HepG2 (cell line): ENCODE results near the gene DGAT2. TPM values are rescaled to one million over a fixed set of nuclear protein-coding genes. Genes with fewer than 3 reads are reported as not detected.

Source experiments
- CSRNP1 ChIP-seq: sonication (generic); formaldehyde crosslinking; IDR thresholded peaks from 2 replicates; pipeline ENCODE4 v1.8.1; 2023; ENCODE audit warnings: mild to moderate bottlenecking, missing genetic modification reagents
- CSRNP2 ChIP-seq: sonication (generic); formaldehyde crosslinking; conservative IDR thresholded peaks from 2 replicates; pipeline ENCODE4 v1.8.0; 2022; ENCODE audit warnings: low read depth, missing genetic modification reagents
- EEA1 ChIP-seq: sonication (generic); formaldehyde crosslinking; IDR thresholded peaks from 2 replicates; pipeline ENCODE4 v1.5.1; 2020; ENCODE audit warnings: mild to moderate bottlenecking, missing genetic modification reagents, borderline replicate concordance
- EP300 ChIP-seq, 3 experiments: sonication (generic) in 1 of 3; formaldehyde crosslinking in 1 of 3; IDR thresholded peaks; 2 replicates each; pipeline versions ENCODE4 v1.5.1 to v1.6.1; 2011 to 2020; ENCODE audit warnings: low read depth in 2 of 3, low read length in 2 of 3, borderline replicate concordance in 1 of 3, improper control_type of control experiment in 1 of 3, mild to moderate bottlenecking in 1 of 3, missing genetic modification reagents in 1 of 3, moderate library complexity in 1 of 3
- ERF ChIP-seq: IDR thresholded peaks from 2 replicates; pipeline ENCODE4 v1.6.1; 2018; ENCODE audit warnings: missing biosample characterization, missing genetic modification reagents
- FOXK2 ChIP-seq: fragments of 450-650 bp; IDR thresholded peaks from 2 replicates; pipeline ENCODE4 v1.6.1; 2016
- JUNB ChIP-seq: sonication (generic); formaldehyde crosslinking; IDR thresholded peaks from 2 replicates; pipeline ENCODE4 v1.8.0; 2022; ENCODE audit warnings: missing genetic modification reagents, mild to moderate bottlenecking, borderline replicate concordance
- MAF1 ChIP-seq: sonication (generic); formaldehyde crosslinking; IDR thresholded peaks from 2 replicates; pipeline ENCODE4 v1.5.0; 2020; ENCODE audit warnings: missing genetic modification reagents, borderline replicate concordance
- NFYC ChIP-seq: IDR thresholded peaks from 2 replicates; pipeline ENCODE4 v1.6.1; 2016; ENCODE audit warnings: missing genetic modification reagents, missing compliant biosample characterization
- STAT6 ChIP-seq: sonication (generic); formaldehyde crosslinking; IDR thresholded peaks from 2 replicates; pipeline ENCODE4 v1.4.0; 2020; ENCODE audit warnings: missing genetic modification reagents, mild to moderate bottlenecking, borderline replicate concordance
- TSC22D2 ChIP-seq: sonication (generic); formaldehyde crosslinking; IDR thresholded peaks from 2 replicates; pipeline ENCODE4 v1.5.1; 2020; ENCODE audit warnings: missing genetic modification reagents, mild to moderate bottlenecking, borderline replicate concordance
- YEATS2 ChIP-seq: sonication (generic); formaldehyde crosslinking; IDR thresholded peaks from 2 replicates; pipeline ENCODE4 v1.4.0; 2020; ENCODE audit warnings: missing genetic modification reagents, borderline replicate concordance
- ZBTB1 ChIP-seq: sonication (generic); formaldehyde crosslinking; IDR thresholded peaks from 2 replicates; pipeline ENCODE4 v1.4.0; 2020; ENCODE audit warnings: missing genetic modification reagents, borderline replicate concordance
- ZBTB49 ChIP-seq: sonication (generic); formaldehyde crosslinking; IDR thresholded peaks from 2 replicates; pipeline ENCODE4 v1.4.0; 2020; ENCODE audit warnings: missing genetic modification reagents, borderline replicate concordance
- ZKSCAN1 ChIP-seq: fragments of 150-350 bp; IDR thresholded peaks from 2 replicates; pipeline ENCODE4 v1.6.1; 2014; ENCODE audit warnings: low read length
- ZNF124 ChIP-seq: sonication (generic); formaldehyde crosslinking; IDR thresholded peaks from 2 replicates; pipeline ENCODE4 v1.4.0; 2020; ENCODE audit warnings: missing genetic modification reagents
- ZNF256 ChIP-seq: sonication (generic); formaldehyde crosslinking; conservative IDR thresholded peaks from 2 replicates; pipeline ENCODE4 v1.4.0; 2020; ENCODE audit warnings: missing genetic modification reagents
- ZNF350 ChIP-seq: sonication (generic); formaldehyde crosslinking; IDR thresholded peaks from 2 replicates; pipeline ENCODE4 v1.4.0; 2020; ENCODE audit warnings: mild to moderate bottlenecking, low read depth, missing genetic modification reagents, borderline replicate concordance
- ZNF354B ChIP-seq: sonication (generic); formaldehyde crosslinking; IDR thresholded peaks from 2 replicates; pipeline ENCODE4 v1.8.0; 2022; ENCODE audit warnings: mild to moderate bottlenecking, missing genetic modification reagents
- ZNF569 ChIP-seq: sonication (generic); formaldehyde crosslinking; IDR thresholded peaks from 2 replicates; pipeline ENCODE4 v1.5.0; 2020; ENCODE audit warnings: mild to moderate bottlenecking, missing genetic modification reagents, moderate library complexity, borderline replicate concordance
- ZNF713 ChIP-seq: sonication (generic); formaldehyde crosslinking; IDR thresholded peaks from 2 replicates; pipeline ENCODE4 v1.4.0; 2020; ENCODE audit warnings: mild to moderate bottlenecking, missing genetic modification reagents
- polyA plus RNA-seq, 8 experiments: library from polyadenylated mRNA; depleted of rRNA in 3 of 8; stranded (reverse) in 7 of 8; unstranded in 1 of 8; fragments of >200 nt; fragmentation: Illumina TruSeq in 4 of 8; extraction: Trizol in 4 of 8; gene quantifications; 2 replicates each; pipeline versions ENCODE4 v1.2.1 to v1.2.3, GENCODE V29; 2011 to 2016; ENCODE audit warnings: low read depth in 4 of 8, missing spikeins in 1 of 8, mixed read lengths in 1 of 8; ENCODE audit not compliant: insufficient read depth in 1 of 8
- total RNA-seq, 5 experiments: library from RNA; depleted of rRNA; stranded (reverse); fragments of >200 nt; fragmentation: Illumina TruSeq; extraction: Trizol; gene quantifications; 2 replicates each; pipeline ENCODE4 v1.2.3, GENCODE V29; 2016; ENCODE audit warnings: low read depth in 1 of 5

Gene DGAT2
- total and polyA plus RNA-seq, 2 of the 13 experiments (the other 11 are each of a cell fraction or from before 2014, with no cell fraction given), result 39.0 to 65.6 TPM

- TF ChIP-seq CSRNP2 (CRISPR knock-in tag) (no peak), ZNF256 (CRISPR knock-in tag) (no peak), ZNF124 (CRISPR knock-in tag) (no peak), TSC22D2 (CRISPR knock-in tag) (no peak), ZBTB49 (no peak), NFYC (CRISPR knock-in tag) (peak; percentile 97), FOXK2 (no peak; the same call in 1 of the 2 replicates), MAF1 (CRISPR knock-in tag) (no peak), ZNF350 (no peak; the same call in 1 of the 2 replicates), ZNF713 (no peak), ERF (peak; percentile 63; the same call in 1 of the 2 replicates), JUNB (no peak), STAT6 (CRISPR knock-in tag) (no peak), ZNF569 (CRISPR knock-in tag) (no peak), EP300 (IDR thresholded peaks at IDR 0.05; ENCODE audit: low read depth in 2 of 2, low read length in 2 of 2) (peak in 1 of 2 experiments; percentile 21; a peak in 1 of 4 replicates), EP300 (CRISPR knock-in tag; IDR thresholded peaks at IDR 0.05; ENCODE audit: borderline replicate concordance) (no peak), ZBTB1 (CRISPR knock-in tag) (no peak), ZKSCAN1 (no peak), ZNF354B (CRISPR knock-in tag) (no peak), YEATS2 (CRISPR knock-in tag) (peak; percentile 81), CSRNP1 (CRISPR knock-in tag) (no peak), EEA1 (CRISPR knock-in tag) (no peak)
Measured at GRCh38 chr11:75814677-75815344, 46.2 kb downstream of the DGAT2 start, which contains the start of gene UVRAG (continued).
